PC-3 (cell line): Measurements from ENCODE around the gene UBE2C.

Experiments
- EZH2 ChIP-seq: fragments of 300-600 bp; sonication (generic); IDR thresholded peaks from one replicate; pipeline ENCODE4 v1.6.1; 2017; ENCODE audit warnings: antibody characterized with exemption, mild to moderate bottlenecking, low read length; ENCODE audit not compliant: unreplicated experiment
- TF ChIP-seq, protein P1 (sequence below): fragments of 300-600 bp; sonication (generic); conservative IDR thresholded peaks from 2 replicates; pipeline ENCODE4 v1.5.1; 2017; ENCODE audit warnings: antibody characterized with exemption, low read depth, mild to moderate bottlenecking, low read length

- TF ChIP-seq, protein P1, sequence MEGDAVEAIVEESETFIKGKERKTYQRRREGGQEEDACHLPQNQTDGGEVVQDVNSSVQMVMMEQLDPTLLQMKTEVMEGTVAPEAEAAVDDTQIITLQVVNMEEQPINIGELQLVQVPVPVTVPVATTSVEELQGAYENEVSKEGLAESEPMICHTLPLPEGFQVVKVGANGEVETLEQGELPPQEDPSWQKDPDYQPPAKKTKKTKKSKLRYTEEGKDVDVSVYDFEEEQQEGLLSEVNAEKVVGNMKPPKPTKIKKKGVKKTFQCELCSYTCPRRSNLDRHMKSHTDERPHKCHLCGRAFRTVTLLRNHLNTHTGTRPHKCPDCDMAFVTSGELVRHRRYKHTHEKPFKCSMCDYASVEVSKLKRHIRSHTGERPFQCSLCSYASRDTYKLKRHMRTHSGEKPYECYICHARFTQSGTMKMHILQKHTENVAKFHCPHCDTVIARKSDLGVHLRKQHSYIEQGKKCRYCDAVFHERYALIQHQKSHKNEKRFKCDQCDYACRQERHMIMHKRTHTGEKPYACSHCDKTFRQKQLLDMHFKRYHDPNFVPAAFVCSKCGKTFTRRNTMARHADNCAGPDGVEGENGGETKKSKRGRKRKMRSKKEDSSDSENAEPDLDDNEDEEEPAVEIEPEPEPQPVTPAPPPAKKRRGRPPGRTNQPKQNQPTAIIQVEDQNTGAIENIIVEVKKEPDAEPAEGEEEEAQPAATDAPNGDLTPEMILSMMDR, result no peak
- TF ChIP-seq EZH2, result no peak
Measured at GRCh38 chr20:45821947-45822346, 9.5 kb downstream of the UBE2C start.
